ENCODE results near the gene PLCB4. TPM values are rescaled to one million over a fixed set of nuclear protein-coding genes. Genes with fewer than 3 reads are reported as not detected.

PLCB4 gene
- polyA plus RNA-seq, 3 donors, result 11.6 to 15.1 (median 14.9) TPM

- DNase-seq, result no peak
Measured at GRCh38 chr20:9400171-9401025, 331.5 kb downstream of the PLCB4 start.

DNA sequence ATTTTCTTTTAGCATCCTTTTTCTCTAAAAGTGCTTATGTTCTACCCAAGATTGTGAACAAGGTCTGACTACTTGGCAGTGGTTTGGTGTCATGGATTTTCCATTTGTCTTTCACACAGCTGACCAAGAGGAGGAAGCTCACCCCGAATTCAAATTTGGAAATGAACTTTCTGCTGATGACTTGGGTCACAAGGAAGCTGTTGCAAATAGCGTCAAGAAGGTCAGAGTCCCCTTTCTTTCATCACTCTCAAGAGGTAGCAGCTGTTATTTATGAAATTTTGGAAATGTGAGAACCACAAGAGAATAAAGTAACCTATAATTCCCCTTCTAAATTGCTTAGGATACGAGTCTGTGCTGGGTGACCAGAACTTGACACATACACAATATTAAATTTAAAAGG lies 332.5 kb downstream of the PLCB4 start:
- DNase-seq, result no peak

DNA sequence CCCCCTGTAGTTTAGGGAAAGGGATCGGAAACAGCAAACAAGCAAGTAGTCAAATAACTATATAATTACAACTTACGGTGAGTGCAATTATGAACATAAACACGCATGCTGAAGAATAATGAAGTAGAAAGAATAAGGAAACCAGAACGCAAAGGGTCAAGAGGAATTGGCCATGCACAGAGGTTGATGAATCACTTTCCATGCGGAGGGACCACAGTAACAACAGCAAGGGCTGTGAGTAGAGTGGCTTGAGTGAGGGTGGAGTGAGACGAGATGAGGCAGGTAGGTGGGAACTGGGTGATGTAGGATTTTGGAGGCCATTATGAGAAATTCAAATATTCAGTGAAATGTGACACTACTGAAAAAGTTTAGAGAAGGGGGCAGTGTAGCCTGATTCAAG lies 333.3 kb downstream of the PLCB4 start:
- DNase-seq, result no peak

DNA sequence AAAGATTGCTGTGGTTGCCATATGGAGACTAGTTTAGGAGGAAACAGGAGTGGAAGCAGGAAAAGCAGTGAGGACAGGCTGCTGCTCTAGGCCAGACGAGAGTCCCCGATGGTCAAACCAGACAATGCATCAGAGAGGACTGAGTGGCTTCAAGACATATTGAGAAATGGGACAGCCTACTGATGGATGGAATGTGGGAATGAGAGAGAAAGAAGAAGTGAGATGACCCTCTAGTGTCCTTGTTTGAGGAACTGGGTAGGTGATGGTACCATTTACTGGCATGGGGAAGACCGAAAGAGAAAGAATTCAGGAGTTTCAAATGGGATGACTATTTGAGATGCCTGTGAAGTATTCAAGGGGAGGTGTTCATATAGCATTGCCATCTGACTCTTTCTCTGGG lies 333.7 kb downstream of the PLCB4 start:
- no peak for DNase-seq

DNA sequence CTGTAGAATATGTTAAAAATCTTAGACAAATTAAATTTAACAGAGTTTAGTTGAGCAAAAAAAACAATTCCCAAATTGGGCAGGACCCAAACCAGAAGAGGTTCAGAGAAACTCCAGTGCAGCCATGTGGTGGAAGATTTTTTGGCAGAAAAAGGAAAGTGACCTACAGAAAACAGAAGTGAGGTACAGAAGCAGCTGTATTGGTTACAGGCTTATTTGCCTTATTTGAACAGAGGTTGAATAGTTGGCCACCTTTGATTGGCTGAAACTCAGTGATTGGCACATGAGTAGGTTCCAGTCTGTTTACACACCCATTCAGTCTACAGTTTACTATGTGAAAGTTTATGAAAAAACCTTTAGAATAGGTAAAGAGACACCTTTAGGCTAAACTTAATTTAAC lies 334.6 kb downstream of the PLCB4 start:
- no peak for DNase-seq

DNA sequence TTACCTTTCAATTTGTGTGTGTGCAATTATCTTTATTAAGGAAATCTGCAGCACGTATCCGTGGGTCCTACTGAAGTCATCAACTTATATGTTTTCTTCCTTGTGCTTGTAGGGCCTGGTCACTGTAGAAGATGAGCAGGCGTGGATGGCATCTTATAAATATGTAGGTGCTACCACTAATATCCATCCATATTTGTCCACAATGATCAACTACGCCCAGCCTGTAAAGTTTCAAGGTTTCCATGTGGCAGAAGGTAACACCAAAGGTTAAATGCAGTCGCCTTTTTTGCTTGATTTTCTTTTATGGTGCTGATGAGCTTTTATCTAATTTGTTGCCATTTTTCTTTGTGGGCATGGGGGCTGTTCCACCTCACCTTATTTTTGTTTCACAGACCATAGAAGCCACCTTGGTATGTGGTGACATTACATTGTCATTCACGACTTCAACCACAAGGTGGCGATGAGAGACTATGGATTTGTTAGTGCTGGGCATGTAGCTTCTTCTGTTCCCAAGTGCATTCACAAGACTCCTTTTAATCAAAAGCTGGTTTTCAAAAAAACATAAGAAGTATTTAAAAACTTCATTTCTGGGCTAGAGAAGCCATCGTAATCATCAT lies 339.0 kb downstream of the PLCB4 start:
- peak; percentile 69 for DNase-seq

DNA sequence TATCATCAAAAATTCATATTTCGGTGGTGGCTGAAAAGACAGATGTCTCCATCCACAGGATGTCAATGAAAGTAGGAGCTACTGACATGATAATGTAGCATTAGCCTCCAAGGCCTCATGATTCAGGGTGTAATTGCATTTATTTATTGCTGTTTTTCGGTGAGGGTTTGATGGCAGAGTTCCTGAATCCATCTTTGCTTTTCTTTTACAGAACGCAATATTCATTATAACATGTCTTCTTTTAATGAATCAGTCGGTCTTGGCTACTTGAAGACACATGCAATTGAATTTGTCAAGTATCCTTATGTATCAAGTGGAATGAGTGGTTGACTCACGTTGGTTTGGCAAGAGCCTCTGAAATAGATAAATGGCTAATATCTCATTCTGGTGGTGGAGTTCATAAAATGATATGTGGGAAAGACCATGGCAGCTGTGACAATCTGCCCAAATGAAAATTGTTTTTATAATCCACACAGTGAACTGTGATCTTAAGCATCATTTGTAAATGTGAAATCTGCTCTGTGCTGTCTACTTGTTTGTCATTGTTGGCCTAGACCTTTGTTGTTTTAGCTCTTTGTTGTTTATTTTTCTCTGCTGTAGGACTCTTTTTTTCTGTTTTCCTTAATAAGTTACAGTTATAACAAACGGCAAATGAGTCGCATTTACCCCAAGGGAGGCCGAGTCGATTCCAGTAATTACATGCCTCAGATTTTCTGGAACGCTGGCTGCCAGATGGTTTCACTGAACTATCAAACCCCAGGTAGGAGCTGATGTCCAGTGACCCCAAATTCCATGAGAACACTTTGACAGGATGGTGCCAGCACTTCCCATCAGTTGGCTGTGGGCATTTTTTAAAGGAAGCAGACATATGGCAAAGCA lies 339.8 kb downstream of the PLCB4 start:
- peak; percentile 36 for DNase-seq

GRCh38 chr20:9409352-9409751 lies 340.5 kb downstream of the PLCB4 start:
- no peak for DNase-seq

GRCh38 chr20:9409981-9410380 lies 341.1 kb downstream of the PLCB4 start:
- DNase-seq, result no peak

DNA sequence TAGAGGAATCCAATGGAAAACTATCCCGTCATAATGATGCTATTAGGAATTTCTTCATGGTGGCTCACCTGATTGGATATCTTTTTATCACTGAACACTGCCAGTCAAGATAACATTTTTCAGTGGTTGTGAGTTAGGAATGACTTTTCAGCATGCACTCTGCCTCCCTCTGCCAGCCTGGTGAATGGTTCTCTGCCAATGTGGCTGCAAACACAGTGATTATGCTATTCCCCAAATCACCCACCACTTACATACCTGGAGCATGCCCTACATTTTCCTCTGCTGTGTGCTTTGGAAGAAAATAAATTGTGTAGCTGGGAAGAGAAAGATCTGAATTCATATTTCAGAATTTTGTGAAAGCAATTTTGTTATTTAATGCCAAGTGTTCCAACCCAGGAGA lies 342.9 kb downstream of the PLCB4 start:
- DNase-seq, result no peak

- no peak for DNase-seq
Measured at GRCh38 chr20:9412309-9412708, 343.4 kb downstream of the PLCB4 start.

- no peak for DNase-seq
Measured at GRCh38 chr20:9413001-9413400, 344.1 kb downstream of the PLCB4 start.

DNA sequence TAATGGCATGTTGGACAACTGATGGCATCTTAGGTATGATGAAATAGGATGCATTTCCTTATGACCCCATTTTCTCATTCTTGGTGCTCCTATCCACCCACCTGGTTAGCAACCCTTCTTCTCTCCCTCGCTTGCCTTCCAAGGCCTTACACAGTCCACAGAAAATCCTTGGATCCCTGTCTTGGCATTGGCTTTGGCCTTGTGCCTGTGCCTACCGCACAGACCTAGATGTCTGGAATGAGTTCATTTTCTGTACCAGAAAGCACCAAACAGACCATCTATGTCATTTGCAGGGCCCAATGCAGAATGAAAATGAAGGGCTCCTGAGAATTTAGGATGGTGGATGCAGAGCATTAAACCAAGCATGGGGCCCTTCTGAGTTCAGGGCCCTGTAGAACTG lies 346.5 kb downstream of the PLCB4 start:
- DNase-seq, result no peak

DNA sequence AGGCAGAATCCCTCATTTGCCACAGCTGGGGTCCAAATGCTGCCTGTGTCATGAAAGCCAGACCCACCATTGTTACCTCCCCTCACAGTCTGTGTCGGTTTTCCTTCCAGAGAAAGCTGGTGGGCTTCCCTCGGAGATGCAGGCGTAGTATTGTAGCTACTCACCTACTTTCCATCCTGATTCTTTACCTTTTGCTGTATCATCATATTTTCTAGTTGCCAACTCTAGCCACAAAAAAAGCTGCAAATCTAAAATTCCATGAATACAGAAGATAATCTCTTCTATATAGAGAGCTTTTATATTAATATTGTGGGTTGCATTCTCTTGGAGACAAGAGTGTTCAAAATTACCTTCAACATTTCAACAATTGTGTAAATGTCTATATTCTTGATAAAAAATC lies 347.5 kb downstream of the PLCB4 start:
- DNase-seq, result no peak

DNA sequence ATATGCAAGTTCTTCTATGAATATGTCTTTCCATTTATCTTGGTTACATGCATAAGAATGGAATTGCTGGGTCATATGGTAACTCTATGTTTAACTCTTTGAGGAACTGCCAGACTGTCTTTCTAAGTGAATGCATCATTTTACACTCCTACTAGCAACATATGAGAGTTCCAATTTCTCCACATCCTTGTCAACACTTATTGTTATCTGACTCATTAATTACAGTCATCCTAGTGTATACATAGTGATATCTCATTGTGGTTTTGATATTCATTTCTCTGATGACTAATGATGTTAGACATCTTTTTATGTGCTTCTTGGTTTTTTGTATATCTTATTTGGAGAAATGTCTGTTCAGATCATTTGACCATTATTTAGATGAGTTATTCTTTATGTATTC lies 348.8 kb downstream of the PLCB4 start:
- DNase-seq, result no peak

GRCh38 chr20:9422321-9423057 lies 353.6 kb downstream of the PLCB4 start:
- DNase-seq, result no peak

DNA sequence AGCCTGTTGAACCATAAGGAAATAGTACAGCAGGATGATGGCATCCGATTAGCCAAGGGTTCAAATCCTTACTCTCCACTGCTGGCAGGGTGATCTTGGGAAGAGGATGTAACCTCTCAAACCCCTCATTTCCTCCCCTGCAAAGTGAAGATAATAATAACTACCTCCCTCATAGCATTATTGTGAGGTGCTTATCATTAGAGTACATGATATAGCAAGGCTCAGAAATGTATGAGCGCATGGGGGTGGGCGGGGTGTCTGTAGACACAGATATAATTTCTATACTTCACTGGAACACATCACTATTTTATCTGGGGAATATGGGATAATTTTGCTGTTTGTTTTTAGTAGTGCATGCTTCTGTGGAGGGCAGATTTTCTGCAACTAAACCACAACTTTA lies 355.7 kb downstream of the PLCB4 start:
- no peak for DNase-seq

DNA sequence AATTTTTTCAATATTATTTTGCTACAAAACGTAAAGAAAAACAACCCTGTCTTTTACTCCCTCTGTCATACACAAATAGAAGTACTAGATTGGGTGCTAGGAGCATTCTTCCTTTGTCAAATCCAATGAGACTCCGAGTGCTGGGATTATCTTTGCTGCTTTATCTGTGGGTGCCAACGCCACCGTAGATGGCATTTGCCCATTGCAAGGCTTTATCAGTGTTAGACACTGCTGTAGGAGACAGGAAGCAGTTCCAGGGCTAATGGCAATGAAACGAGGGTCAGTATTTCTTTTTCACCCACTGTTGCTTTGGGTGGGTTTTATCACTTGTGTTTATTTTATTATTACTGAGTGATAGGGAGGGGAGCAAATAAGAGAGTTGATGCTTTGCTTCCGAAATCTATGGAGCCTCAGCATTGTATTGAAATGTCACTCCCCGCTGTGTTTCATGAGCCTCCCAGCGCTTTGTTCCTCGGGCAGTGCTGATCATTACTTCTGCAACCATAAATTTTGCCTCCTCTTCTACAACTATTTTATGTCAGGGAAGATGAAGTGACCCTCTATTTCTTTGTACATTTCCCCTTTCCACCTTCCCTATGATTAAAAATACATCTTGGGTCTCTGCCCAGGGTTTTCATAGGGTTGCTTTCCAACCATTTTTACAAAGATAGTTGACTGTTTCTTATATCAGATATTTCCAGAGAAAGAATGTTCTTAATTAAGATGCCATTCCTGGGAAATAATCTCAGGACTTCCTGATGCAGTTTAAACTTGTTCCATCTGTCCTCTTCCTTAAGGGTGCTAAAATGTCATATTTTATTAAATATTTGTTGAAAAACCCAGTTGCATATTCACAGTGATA lies 358.8 kb downstream of the PLCB4 start:
- DNase-seq, result no peak

DNA sequence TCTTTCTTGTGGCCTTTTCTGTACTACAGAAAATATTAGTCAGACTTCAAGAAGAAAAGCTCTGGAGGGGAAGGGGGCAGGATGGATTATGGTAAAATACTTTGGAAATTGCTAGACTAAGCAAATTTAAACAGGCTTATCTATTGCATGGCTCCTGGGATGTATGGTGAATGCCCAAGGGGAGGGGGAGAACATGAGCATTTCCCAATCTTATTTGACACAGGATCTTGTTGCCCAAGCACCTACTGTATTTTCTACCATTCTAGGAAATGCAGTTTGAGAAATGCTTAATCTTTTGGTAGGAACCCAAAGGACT lies 359.4 kb downstream of the PLCB4 start:
- DNase-seq, result no peak

- DNase-seq, result no peak
Measured at GRCh38 chr20:9439806-9440205, 370.9 kb downstream of the PLCB4 start.

DNA sequence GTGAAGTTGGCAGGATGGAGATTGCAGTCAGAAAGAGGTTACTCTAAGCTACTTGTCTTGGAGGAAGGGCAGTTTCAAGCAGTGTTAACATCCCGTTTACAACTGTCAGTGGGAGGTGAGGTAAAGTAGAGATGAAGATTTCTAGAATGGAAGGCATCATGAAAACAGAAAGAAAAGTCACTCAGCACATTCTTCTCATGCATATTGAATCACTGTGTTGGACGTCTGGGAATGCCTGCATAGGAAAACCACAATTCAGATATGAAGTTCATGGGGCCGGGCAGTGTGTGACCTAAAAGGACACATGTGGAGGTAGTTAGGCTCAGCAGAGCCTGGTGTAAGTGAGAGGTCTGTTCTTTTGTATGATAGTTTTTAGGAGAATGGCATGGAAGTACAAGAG lies 372.0 kb downstream of the PLCB4 start:
- DNase-seq, result no peak
